HCT116 (cell line): ENCODE data around the gene C9orf85.

ENCODE experiments used
- EZH2phosphoT487 ChIP-seq: fragments of 200-600 bp; IDR thresholded peaks from 2 replicates; pipeline ENCODE4 v1.6.1; 2018; ENCODE audit warnings: antibody characterized with exemption, borderline replicate concordance
- JUND ChIP-seq: IDR thresholded peaks from 2 replicates; pipeline ENCODE4 v1.6.1; 2012
- POLR2A ChIP-seq: IDR thresholded peaks from 2 replicates; pipeline ENCODE4 v1.7.0; 2011; ENCODE audit warnings: borderline replicate concordance; ENCODE audit not compliant: insufficient read depth, insufficient read length; ENCODE audit errors: extremely low read depth
- RAD21 ChIP-seq: IDR thresholded peaks from 2 replicates; pipeline ENCODE4 v1.6.1; 2012; ENCODE audit warnings: low read depth, mild to moderate bottlenecking
- TF ChIP-seq, protein P1 (sequence below), 3 experiments: fragments of 200-600 bp in 1 of 3; sonication (generic) in 1 of 3; IDR thresholded peaks in 2 of 3; conservative IDR thresholded peaks in 1 of 3; 2 replicates each; pipeline ENCODE4 v1.5.1; 2012 to 2017; ENCODE audit warnings: low read depth in 2 of 3, low read length in 2 of 3, antibody characterized with exemption in 1 of 3, borderline replicate concordance in 1 of 3, control low read depth in 1 of 3, mild to moderate bottlenecking in 1 of 3, mixed read lengths in 1 of 3, mixed run types in 1 of 3, moderate library complexity in 1 of 3; ENCODE audit not compliant: insufficient read depth in 1 of 3
- TF ChIP-seq, protein P2 (sequence below): IDR thresholded peaks from 2 replicates; pipeline ENCODE4 v1.6.1; 2012

DNA sequence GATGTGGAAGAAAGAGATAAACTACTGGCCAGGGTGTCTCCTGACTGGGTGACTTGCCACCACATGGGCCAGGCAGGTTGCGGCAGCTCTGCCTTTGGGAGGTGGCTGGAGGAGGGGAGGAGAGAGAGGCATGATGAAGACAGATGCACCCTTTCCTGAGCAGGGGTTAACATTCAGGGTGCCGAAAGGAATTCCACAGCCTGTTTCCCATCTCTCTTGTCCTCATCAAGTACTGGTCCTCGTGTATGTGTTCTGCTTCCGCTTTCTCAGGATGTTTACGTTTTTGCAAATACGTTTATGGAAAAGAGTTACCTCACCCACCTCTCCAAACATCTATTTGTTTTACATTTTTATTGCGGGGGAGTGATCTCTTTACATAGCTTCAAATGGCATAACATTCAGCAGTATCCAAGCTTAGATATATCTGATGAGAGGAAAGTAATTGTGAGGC, 73.4 kb downstream of the C9orf85 start:
- TF ChIP-seq, protein P1, sequence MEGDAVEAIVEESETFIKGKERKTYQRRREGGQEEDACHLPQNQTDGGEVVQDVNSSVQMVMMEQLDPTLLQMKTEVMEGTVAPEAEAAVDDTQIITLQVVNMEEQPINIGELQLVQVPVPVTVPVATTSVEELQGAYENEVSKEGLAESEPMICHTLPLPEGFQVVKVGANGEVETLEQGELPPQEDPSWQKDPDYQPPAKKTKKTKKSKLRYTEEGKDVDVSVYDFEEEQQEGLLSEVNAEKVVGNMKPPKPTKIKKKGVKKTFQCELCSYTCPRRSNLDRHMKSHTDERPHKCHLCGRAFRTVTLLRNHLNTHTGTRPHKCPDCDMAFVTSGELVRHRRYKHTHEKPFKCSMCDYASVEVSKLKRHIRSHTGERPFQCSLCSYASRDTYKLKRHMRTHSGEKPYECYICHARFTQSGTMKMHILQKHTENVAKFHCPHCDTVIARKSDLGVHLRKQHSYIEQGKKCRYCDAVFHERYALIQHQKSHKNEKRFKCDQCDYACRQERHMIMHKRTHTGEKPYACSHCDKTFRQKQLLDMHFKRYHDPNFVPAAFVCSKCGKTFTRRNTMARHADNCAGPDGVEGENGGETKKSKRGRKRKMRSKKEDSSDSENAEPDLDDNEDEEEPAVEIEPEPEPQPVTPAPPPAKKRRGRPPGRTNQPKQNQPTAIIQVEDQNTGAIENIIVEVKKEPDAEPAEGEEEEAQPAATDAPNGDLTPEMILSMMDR (IDR thresholded peaks at IDR 0.05 in 2 of 3, conservative IDR thresholded peaks at IDR 0.05 in 1 of 3; ENCODE audit: borderline replicate concordance in 1 of 3, insufficient read depth in 1 of 3, low read depth in 2 of 3, low read length in 2 of 3): no peak
- TF ChIP-seq EZH2phosphoT487 (no peak), POLR2A (no peak), JUND (no peak), RAD21 (no peak)
- TF ChIP-seq, protein P2, sequence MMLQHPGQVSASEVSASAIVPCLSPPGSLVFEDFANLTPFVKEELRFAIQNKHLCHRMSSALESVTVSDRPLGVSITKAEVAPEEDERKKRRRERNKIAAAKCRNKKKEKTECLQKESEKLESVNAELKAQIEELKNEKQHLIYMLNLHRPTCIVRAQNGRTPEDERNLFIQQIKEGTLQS: no peak
